GM23338 (cell line): ENCODE results near the gene COL16A1. TPM values are rescaled to one million over a fixed set of nuclear protein-coding genes. Genes with fewer than 3 reads are reported as not detected.

ENCODE experiments used
- ATAC-seq: fragments of 200-7000 bp; cut with Tn5 transposase; 3 replicates; pipeline ENCODE4 v1.9.1; 2020
- DNase-seq: peaks from one replicate; pipeline ENCODE4 v3.0.0-alpha.2; 2015; ENCODE audit warnings: low spot score
- H2AFZ ChIP-seq: fragments of 200-600 bp; sonication (generic); 2 replicates; pipeline ENCODE4 v1.8.0; 2016; ENCODE audit warnings: antibody characterized with exemption, mild to moderate bottlenecking, moderate library complexity
- H3F3A ChIP-seq: fragments of 200-600 bp; sonication (generic); replicated peaks from 2 replicates; pipeline ENCODE4 v1.8.0; 2017; ENCODE audit warnings: antibody characterized with exemption, mixed run types, low read depth
- H3K27ac ChIP-seq: fragments of 200-600 bp; sonication (generic); 2 replicates; pipeline ENCODE4 v1.6.1; 2016; ENCODE audit warnings: low read depth
- H3K27me3 ChIP-seq: fragments of 200-600 bp; sonication (generic); 2 replicates; pipeline ENCODE4 v1.8.0; 2016; ENCODE audit warnings: mild to moderate bottlenecking, mixed run types, moderate library complexity; ENCODE audit not compliant: insufficient read depth
- H3K36me3 ChIP-seq: fragments of 200-600 bp; sonication (generic); 2 replicates; pipeline ENCODE4 v1.8.0; 2016; ENCODE audit warnings: mild to moderate bottlenecking; ENCODE audit not compliant: insufficient read depth
- H3K4me1 ChIP-seq: fragments of 200-600 bp; sonication (generic); 2 replicates; pipeline ENCODE4 v1.8.0; 2016; ENCODE audit warnings: mild to moderate bottlenecking, moderate library complexity; ENCODE audit not compliant: insufficient read depth
- H3K4me2 ChIP-seq: fragments of 200-600 bp; sonication (generic); 2 replicates; pipeline ENCODE4 v1.7.1; 2017; ENCODE audit warnings: mixed run types
- H3K4me3 ChIP-seq: fragments of 200-600 bp; sonication (generic); 2 replicates; pipeline ENCODE4 v1.6.1; 2016; ENCODE audit warnings: mixed run types
- H3K79me2 ChIP-seq: fragments of 200-600 bp; sonication (generic); replicated peaks from 2 replicates; pipeline ENCODE4 v1.8.0; 2017; ENCODE audit warnings: mild to moderate bottlenecking; ENCODE audit not compliant: insufficient read depth
- H3K9me2 ChIP-seq: fragments of 200-600 bp; sonication (generic); 2 replicates; pipeline ENCODE4 v1.8.0; 2017; ENCODE audit not compliant: insufficient read depth
- H4K20me1 ChIP-seq: fragments of 200-600 bp; sonication (generic); replicated peaks from 2 replicates; pipeline ENCODE4 v1.8.0; 2017; ENCODE audit warnings: mild to moderate bottlenecking; ENCODE audit not compliant: insufficient read depth
- H3K27ac Mint-ChIP-seq: 2 replicates; pipeline ENCODE4 v1.8.0; 2020; ENCODE audit warnings: inconsistent platforms, mild to moderate bottlenecking, moderate library complexity, mixed read lengths
- H3K27me3 Mint-ChIP-seq: 3 replicates; pipeline ENCODE4 v1.8.0; 2022; ENCODE audit warnings: low read depth, mild to moderate bottlenecking, moderate library complexity, mixed read lengths, inconsistent platforms; ENCODE audit not compliant: insufficient read depth, poor library complexity
- H3K36me3 Mint-ChIP-seq: 3 replicates; pipeline ENCODE4 v1.8.0; 2021; ENCODE audit warnings: low read depth, mild to moderate bottlenecking, inconsistent platforms, moderate library complexity, mixed read lengths
- H3K4me1 Mint-ChIP-seq: 3 replicates; pipeline ENCODE4 v1.8.0; 2020; ENCODE audit warnings: mild to moderate bottlenecking, inconsistent platforms, mixed read lengths
- H3K4me3 Mint-ChIP-seq: 3 replicates; pipeline ENCODE4 v1.8.0; 2021; ENCODE audit warnings: moderate library complexity, mild to moderate bottlenecking, inconsistent platforms, mixed read lengths
- H3K9me3 Mint-ChIP-seq: 3 replicates; pipeline ENCODE4 v1.8.0; 2020; ENCODE audit warnings: moderate library complexity, mild to moderate bottlenecking, inconsistent platforms, mixed read lengths
- CREB1 ChIP-seq: fragments of 250-450 bp; sonication (Bioruptor Pico); IDR thresholded peaks from 2 replicates; pipeline ENCODE4 v1.5.0; 2020; ENCODE audit warnings: low read depth, mild to moderate bottlenecking, moderate library complexity
- EZH2 ChIP-seq: fragments of 200-600 bp; sonication (generic); IDR thresholded peaks from one replicate; pipeline ENCODE4 v1.8.0; 2017; ENCODE audit warnings: antibody characterized with exemption, mild to moderate bottlenecking, low read depth; ENCODE audit not compliant: unreplicated experiment
- JUNB ChIP-seq: IDR thresholded peaks from one replicate; pipeline ENCODE4 v1.6.1; 2016; ENCODE audit warnings: antibody characterized with exemption; ENCODE audit not compliant: unreplicated experiment
- NANOG ChIP-seq: IDR thresholded peaks from 2 replicates; pipeline ENCODE4 v1.6.1; 2016; ENCODE audit warnings: antibody characterized with exemption, borderline replicate concordance
- POLR2AphosphoS5 ChIP-seq: IDR thresholded peaks from 2 replicates; pipeline ENCODE4 v1.6.1; 2016; ENCODE audit warnings: antibody characterized with exemption, low read depth
- STAT1 ChIP-seq: IDR thresholded peaks from one replicate; pipeline ENCODE4 v1.6.1; 2016; ENCODE audit warnings: antibody characterized with exemption; ENCODE audit not compliant: unreplicated experiment
- ZNF331 ChIP-seq: fragments of 250-450 bp; sonication (Bioruptor Pico); IDR thresholded peaks from 2 replicates; pipeline ENCODE4 v1.5.0; 2020; ENCODE audit warnings: low read depth, mild to moderate bottlenecking, moderate library complexity
- ZNF462 ChIP-seq: fragments of 250-450 bp; sonication (Bioruptor Pico); IDR thresholded peaks from 2 replicates; pipeline ENCODE4 v1.5.0; 2020; ENCODE audit warnings: mild to moderate bottlenecking, moderate library complexity
- polyA plus RNA-seq: library from polyadenylated mRNA; unstranded; fragments of >200 nt; fragmentation: Nextera tagmentation; extraction: Ambion mirVana; gene quantifications from 2 replicates; pipeline ENCODE4 v1.2.1, GENCODE V29; 2016
- total RNA-seq: library from RNA; depleted of rRNA; stranded (reverse); fragments of >200 nt; shearing (Covaris generic); gene quantifications from 2 replicates; pipeline ENCODE4 v1.2.3, GENCODE V29; 2014

The COL16A1 gene
- total and polyA plus RNA-seq, 2 experiments from 2014 or later, result 4.2 to 13.2 TPM

GRCh38 chr1:31660871-31661455 lies 42.9 kb downstream of the COL16A1 start (continued):
- TF ChIP-seq ZNF462 (no peak), CREB1 (CRISPR knock-in tag) (no peak), POLR2AphosphoS5 (no peak), STAT1 (no peak), NANOG (no peak), ZNF331 (CRISPR knock-in tag) (no peak), EZH2 (no peak)

- Histone ChIP-seq H2AFZ (no peak overlapping the region), H3K4me2 (no peak overlapping the region), H3K4me1 (no peaks in the 10 kb centered on the region), H3K9me2 (no peaks in the 10 kb centered on the region), H4K20me1 (no peaks in the 10 kb centered on the region), H3K27ac (no peak overlapping the region), H3K27me3 (no peaks in the 10 kb centered on the region), H3K36me3 (no peaks in the 10 kb centered on the region), H3K79me2 (no peaks in the 10 kb centered on the region), H3F3A (no peaks in the 10 kb centered on the region), H3K4me3 (no peak overlapping the region)
- no peak for TF ChIP-seq JUNB
- ATAC-seq (no peak), DNase-seq (no peak)
- no peaks in the 10 kb centered on the region for H3K9me3 Mint-ChIP-seq
- H3K4me3 Mint-ChIP-seq, result no peak overlapping the region
- H3K36me3 Mint-ChIP-seq, result no peaks in the 10 kb centered on the region
- peaks cover 3% of the 10 kb centered on the region for H3K4me1 Mint-ChIP-seq
- peaks cover 7% of the 10 kb centered on the region for H3K27me3 Mint-ChIP-seq
- no peak overlapping the region for H3K27ac Mint-ChIP-seq
Measured at GRCh38 chr1:31659889-31660288, 43.9 kb downstream of the COL16A1 start.
